Measurements from ENCODE around the gene KSR2.

The KSR2 gene

DNA sequence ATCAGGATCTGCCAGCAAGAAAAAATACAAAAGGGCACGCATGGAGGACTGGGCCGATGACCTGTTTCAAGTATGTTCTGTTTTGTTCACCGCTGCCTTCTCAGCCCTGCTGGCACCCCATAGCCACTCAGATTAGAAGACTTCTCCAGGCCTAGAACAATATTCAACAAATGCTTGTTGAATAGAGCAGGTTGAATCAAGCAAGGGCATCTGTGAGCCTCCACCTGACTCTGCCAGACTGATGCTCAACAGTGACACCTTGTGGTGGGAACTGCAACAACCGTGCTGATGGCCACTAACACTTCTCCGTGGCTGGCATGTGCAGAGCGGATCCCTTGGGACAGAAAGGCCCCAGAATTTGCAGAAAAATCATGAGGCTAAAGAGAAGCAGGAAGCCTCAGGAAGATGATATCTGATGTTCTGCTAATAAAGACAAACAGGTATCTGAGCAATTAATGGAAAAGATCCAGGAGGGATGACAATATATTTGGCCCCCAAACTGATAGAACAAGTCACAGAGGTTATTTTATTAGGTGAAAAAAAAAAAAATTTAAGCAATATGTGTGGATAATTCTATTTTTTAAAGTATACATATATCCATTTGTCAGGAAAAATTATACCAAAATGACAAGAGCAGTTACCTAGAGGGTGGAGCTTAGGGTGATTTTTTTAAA lies 114.3 kb downstream of the KSR2 start:
- DNase-seq, result peak; percentile 40

DNA sequence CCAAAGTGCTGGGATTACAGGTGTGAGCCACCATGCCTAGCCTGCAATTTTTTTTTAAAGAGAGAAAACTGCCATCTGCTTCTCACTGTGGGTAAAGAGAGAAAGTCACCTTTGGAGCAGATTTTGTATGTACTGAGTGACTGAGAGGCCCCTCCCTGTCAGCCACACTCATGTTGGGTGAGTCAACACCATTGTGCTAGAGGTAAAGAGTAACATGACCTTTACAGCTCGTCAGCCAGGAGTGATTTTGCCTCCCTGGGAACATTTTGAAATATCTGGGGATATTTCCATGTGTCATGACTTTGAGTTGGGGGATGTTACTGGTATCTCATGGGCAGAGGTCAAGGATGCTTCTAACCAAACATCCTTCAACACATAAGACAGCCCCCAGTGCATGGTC lies 115.2 kb downstream of the KSR2 start:
- no peak for DNase-seq

DNA sequence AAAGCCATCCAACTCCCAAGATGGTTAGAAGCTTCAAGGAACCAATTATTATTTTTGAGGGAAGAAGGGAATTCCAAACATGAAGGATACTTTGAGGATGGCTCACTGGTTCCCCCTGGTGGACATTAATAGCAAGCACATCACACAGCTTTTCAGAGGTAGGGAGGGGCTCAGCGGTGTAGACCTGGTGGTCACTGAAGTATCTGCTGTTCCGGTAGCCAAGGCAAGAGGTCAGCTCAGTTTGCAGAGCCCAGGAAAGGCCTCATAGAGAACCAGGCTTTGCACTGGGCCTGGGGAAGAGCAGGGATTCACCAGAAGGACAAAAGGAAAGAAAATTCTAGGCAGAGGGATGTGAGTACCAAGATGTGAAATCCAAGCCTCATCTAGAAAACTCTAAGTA lies 118.7 kb downstream of the KSR2 start:
- DNase-seq, result peak; percentile 46

DNA sequence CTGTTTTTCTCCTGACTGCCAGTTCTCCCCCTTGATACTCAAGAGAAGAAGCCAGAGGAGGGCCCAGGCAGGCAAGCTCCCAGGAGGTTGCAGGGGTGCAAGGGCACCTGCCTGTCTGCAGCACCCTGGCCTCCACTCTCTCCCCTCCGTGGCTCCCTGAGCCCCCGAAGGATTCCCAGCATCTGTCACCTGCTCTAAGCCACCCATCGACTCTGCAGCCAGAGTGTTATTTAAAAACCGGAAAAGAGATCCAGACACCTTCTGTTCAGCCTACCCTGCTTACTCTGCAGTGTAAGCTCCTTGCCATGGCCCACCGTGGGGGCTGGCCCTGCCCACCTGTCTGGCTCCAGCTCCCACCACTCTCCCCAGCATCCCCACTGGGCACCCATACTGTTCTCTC lies 121.4 kb downstream of the KSR2 start:
- DNase-seq, result no peak

DNA sequence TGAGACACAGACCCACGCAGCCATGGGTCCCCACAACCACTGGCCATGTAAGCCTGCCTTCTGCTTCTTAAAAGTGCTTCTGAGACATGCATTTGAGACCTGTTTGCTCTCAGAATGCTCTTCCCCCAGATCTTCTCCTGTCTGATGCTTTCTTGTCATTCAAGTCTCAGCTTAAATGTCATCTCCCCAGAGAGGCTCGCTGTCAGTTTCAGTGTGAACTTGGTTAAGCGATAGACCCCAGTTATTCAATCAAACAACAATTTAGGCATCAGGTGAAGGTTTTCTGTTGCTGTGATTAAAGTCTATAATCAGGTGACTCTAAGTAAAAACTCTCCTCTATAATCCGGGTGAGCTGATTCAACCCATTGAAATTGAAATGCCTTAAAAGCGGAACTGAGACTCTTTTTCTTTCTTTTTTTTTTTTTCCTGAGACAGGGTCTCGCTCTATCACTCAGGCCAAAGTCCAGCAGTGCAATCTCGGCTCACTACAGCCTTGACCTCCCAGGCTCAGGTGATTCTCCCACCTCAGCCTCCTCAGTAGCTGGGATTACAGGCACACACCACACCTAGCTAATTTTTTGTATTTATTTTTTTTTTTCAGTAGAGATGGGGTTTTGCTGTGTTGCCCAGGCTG lies 123.4 kb downstream of the KSR2 start:
- no peak for DNase-seq

DNA sequence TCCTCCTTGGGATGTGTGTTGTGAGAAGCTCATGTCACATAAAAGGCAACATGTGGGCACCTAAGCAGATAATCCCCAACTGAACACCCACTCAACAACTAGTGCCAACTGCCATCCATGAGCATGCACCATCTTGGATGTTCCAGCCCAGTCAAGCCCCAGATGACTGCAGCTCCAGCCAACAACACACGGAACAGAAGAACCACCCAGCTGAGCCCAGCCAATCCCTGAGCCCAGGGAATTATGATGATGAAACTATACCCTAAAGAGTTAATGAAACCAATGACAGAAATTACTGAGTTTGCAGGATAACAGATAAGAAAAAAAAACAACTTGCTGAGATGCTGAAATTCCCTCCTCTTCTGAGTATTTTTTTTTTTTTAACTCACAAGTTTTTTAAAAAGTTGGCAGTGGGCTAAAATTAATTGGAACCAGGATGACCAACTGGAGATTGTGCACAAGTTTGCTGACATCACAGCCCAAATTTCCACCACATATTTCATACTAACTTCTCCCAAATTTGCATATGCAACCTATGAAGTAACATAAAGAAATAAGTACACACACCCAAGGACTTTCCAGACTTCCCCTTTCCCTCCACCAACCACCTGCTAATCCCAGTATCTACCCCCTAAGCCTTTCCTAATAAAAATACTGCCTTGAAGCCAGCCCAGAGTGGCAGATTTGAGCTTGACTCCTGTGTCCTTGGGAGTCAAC lies 124.5 kb downstream of the KSR2 start:
- DNase-seq, result no peak

DNA sequence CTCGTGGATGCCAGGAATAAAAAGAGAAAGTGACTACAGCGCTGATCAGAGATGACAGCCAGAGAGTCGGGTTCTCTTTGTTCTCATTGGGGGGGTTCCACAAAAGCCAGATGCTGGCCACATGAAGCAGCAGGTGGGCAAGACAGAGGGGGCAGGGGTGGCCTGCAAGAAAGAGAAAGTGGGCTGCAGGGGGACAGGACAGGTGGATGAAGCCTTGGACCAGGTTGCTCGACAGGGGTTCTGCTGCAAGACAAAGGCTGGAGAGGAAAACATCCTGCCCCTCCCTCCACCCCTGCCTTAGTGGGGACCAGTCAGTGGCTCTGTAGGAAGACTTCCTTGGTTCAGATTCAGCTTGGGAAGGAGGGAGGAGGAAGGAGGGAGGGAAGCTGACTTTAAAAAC lies 126.2 kb downstream of the KSR2 start:
- DNase-seq, result no peak

DNA sequence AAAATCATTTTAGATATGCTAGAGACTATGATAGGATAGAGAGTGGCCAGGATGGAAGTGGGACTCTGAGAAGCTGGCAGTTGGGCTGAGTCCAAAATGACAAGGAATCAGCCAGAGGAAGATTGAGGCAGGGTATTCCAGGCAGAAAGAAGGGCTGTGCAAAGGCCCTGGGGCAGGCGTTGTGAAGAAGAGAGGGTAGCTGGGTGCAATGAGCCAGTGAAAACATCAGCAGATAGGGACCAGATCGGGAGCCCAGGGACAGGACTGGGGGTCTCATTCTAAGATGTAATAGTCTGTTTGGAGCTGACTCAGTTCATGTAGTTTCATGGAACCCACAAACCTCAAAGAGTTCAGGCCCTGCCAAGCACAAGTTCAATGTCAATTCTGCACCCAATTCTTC lies 126.6 kb downstream of the KSR2 start:
- DNase-seq, result no peak

DNA sequence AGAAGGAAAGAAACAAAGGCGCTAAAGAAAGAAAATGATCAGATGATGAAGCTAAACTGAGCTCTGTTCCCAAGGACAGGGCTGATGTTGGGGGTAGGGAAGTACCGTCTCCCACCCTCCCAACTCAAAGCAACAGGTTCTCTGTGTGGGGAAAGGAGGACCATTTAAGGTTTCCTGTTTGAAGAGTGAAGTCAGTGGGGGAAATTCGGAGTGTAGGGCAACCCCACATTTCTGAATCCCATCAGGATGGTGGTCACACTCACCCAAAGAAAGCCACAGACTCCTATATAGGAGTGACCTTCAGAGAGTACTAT lies 131.1 kb downstream of the KSR2 start:
- DNase-seq, result no peak

DNA sequence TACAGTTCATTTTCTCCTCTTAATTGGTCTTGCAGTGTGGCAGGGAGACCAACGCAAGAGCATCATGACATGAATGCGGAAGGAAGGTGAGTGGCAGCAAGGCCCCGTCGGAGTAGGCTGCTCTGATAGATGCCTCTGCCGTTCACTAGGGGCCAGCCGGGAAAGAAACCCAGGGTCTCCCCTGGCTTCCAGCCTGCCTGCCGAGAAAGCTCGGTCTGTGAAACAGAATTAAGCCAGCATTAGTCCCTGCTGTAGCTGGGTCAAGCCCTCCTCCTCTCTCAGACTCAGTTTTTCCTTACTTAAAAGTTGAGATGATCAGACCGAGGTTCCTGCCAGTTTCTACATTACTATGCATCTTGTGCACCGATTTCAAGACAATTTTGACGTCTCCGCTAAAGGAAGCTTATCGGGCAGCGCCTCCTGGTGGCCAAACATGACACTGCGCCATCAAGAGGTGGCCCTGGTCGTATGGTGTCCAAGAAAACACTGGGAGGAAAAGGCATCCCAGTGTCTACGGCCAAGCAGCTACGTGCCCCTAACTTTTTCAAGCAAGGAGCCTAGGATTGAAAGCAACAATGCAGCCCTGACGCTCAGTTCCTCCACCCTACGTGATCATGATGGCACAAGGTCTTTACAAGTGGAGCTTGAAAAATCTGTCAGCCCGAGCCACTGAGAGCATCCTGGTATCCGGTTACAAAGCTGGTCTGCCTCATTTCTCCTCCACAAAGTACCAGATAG lies 131.6 kb downstream of the KSR2 start:
- DNase-seq, result peak; percentile 78

DNA sequence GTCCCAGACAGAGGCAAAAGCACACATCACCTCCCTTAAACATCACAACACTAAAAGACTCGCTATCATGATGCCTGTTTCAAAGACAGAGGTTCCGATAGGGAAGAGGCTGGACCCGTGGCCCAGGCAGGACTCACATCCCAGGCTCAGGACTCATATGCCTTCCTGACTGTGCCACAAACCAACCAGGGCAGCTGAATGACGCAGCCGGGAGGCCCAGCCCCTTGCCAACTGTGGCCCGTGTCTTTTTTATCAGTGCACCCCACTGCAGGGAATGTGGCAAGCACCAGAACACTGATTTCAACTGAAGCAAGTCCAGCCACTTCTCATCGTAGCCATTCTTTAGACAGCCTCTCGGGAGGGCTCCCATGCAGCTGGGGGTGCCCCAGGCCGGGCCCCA lies 132.3 kb downstream of the KSR2 start:
- no peak for DNase-seq

DNA sequence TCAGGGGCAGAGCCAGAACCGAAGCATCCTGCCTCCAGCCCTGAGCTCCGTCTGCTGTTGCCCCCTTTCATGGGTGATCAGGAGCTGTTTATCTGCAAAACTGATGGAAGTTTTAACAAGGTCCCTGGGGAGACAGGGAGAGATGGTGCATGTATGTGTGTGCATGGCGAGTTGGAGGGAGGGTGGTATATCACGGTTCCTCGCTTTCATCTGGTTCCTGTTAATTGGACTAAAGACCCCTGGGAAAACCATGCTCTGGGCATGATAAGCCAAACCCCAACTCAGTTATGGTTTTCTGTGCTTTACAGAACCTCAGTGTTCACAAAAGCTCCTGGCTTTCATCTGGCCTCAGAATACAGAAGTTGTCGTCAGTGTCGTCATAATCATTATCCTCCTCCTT lies 133.6 kb downstream of the KSR2 start:
- no peak for DNase-seq

DNA sequence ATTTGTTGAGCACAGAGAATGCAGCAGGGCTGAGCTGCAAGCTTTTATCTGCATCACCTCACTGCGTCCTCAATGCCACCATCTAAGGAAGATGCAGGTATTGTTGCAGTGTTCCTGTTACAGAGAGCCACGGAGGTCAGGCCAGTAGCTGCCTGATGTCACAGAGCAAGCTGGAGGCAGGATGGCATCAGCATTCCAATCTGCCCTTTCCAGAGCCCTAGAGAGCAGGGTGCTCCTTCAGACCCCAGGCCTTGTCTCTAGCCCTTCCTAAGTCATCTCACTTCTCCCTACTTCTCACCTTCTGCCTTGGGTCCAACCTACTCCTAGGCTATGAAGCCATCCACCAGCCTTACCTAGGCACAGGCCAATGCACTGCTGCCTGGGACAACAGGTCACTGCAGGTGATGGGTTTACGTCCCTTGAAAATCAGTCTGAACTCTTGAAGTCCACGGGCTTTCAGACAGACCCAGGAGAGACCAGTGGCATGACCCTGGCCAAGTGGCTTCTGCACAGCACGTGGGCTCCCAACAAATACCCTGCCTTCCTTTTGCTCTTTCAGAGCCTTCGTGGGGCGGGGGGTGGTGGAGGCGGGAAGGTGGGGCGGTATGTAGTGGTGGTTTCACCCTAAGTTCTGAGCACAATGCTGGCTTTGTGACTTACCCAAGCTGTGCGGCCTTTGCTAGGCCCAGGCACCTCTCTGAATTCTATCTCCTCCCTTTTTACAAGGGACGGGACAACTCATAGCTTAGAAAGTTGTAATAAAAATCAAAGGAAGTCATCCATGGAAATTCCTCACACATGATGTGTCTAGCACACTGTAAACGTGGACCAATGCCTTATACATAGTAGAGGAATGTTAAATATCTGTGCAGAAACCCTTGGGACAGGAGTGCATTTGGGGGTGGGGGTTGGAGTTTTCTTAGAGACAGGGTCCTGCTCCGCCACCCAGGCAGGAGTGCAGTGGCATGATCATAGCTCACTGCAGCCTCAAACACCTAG lies 136.0 kb downstream of the KSR2 start:
- no peak for DNase-seq

DNA sequence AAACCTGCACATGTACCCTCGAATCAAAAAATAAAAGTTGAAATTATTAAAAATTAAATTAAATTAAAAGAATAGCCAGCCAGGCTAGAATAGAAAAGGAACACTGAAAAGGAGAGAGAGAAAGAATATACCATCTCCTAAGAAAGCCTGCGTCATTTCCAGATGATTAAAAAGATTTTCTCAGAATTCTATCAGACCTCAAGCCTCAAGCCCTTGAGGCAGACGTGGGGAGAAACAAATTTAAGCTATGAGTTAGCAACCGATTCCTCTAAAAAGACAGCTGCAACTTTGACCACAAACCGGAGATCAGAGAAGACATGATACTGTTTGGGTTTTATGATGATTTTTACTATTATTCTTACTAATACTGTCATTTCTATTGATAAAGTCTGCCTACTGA lies 138.3 kb downstream of the KSR2 start:
- DNase-seq, result no peak

DNA sequence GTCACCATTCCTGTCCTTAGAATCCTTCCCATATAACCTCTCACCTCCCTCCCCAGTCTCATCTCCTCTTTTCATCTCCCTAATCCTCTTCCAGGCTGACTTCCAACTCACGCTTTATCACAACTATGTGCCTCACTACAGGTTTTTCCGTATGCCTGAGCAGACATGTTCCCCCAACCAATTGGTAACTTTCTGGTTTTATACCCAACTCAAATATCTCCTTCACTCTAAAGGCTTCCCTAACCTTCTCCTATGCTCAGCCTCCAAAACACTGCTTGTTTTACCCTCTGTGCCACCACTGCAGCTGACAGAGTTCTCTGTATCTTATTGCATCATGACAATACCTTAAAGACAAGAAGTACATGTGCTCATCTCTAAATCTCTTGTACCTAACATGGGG lies 139.7 kb downstream of the KSR2 start:
- no peak for DNase-seq

DNA sequence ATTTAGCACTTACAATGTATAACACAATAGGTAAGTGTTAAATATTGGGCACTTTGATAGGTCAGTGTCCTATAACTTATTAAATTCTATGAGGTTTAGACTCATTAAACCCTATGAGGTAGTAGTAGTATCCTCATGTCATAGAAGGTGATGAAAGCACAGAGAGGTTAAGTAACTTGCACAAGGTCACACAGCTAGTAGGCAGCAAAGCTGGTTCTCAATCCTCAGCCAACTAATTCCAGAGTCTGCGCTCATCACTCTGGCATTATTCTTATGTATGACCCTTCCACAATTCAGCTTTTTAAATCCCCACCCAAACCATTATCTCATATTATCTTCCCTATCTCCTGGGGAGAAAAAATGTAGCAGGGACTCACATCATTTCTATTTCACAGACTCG lies 141.1 kb downstream of the KSR2 start:
- no peak for DNase-seq

DNA sequence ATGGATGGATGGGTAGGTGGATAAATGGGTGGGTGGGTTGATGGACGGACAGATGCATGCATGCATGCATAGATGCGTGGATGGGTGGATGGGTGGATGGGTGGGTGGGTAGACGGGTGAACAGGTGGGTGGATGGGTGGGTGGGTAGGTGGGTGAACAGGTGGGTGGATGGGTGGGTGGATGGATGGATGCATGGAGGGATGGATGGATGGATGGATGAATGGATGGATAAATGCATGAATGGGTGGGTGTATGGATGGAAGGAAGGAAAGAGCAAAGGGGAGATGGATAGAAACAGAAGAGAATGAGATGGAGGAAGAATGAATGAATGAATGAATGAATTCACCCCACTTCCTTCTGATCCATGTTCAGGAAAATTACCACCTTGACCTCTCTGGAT lies 143.0 kb downstream of the KSR2 start:
- no peak for DNase-seq

DNA sequence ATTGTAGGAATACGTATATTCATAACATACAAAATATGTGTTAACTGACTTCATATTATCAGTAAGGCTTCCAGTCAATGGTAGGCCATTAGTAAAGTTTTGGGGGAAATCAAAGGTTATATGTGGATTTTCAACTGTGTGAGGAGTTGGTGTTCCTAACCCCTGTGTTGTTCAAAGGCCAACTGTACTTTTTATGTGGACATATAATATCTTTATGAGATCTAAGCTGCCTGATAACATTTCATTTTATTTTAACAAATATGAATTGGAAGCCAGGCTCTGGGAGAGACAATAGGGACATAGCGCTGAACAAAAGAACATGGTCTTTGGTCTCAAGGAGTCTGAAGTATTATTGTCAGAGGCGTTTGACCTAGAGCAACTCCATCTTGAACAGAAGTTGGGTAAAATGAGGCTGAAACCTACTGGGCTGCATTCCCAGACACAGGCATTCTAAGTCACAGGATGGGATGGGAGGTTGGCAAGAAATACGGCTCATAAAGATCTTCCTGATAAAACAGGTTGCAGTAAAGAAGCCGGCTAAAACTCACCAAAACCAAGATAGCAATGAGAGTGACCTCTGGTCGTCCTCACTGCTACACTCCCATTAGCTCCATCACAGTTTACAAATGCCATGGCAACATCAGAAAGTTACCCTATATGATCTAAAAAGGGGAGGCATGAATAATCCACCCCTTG lies 147.2 kb downstream of the KSR2 start:
- DNase-seq, result no peak

DNA sequence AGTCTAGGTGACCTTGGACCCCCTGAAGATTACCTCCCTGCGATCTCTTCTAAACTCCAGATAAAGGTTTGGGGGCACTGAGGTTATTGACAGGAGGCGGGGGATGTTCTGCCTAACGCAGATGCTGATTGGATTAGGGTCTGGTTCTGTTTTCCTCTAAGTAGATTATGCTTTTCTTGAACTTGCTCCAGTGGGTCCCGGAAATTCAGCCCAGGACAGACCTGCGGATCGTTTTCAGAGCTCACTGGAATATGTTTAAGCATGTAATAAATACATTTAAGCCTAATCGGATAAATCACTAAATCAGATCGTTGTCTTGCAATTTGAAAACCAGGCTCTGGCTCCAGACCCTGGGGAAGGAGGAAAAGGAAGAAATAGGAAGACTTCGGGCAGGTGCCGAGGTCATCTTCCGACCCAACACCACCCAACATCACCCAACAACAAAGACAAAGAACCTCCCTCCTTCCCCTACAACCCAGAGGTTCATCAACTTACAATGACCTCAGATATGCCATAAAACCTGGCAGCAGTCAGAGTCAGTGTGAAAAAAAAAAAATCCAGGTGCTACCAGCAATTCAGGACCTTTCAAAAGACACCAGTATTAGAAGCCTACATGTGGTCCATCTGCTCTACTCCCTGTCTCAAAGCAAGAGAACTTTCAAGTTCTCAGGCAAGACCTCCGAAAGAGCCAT lies 148.4 kb downstream of the KSR2 start:
- DNase-seq, result no peak

DNA sequence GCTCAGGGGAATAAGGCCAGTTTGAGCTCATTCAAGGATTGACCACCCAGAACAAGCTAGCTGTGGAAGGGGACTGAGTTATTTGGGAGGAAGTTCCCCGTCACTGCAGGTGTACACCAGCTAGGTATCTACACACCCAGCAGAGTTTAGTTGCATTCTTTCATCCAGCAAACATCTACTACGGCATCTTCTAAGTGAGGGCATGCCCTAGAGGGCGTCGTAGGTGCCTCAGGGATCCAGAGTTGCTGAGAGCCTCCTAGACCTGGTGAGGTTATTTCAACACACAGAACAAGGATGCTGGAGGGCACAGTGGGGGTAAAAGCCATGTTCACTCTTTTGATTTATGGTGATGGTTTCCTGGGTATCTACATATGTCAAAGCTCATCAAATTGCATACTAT lies 149.6 kb downstream of the KSR2 start:
- no peak for DNase-seq

DNA sequence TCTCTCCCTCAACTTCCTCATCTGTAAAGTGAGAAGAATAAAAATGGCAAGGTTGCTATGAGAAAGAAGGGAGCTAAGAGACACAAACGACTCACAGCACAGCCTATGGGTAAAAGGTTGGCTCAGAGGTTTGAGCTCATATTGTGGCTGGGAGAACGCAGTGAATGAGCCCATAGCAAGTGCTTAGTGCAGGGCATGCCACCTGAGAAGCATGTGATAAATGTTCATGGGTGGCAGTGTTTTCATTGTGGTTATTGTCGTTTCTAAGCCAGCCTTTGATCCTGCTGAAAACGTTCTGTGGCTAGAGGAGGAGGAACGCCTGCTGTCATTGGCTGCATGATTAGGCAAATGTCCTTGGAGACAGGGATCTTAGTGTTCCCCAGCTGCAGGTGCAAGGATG lies 150.4 kb downstream of the KSR2 start:
- no peak for DNase-seq

Measured in NCI-H2227 treated with DMSO at 0.1 percent for 48 hours (cell line).